HEK293 (cell line): ENCODE results near the gene PSTPIP2.

Source experiments
- CTCF ChIA-PET: fragments of 350-600 bp; formaldehyde crosslinking; extraction: SDS; loops from one replicate; lab custom pipeline; 2021; ENCODE audit warnings: antibody characterized with exemption; lab: Yijun Ruan, JAX
- POLR2A ChIA-PET: fragments of 300-600 bp; formaldehyde crosslinking; extraction: SDS; loops from one replicate; lab custom pipeline; 2020; ENCODE audit warnings: antibody characterized with exemption, inconsistent platforms; lab: Yijun Ruan, JAX
- H3K27ac ChIP-seq: fragments of 200-500 bp; sonication (Bioruptor generic); 2 replicates; pipeline ENCODE4 v1.5.1; 2014; ENCODE audit warnings: low read depth, low read length, control low read depth, inconsistent platforms; ENCODE audit errors: extremely low read depth
- H3K36me3 ChIP-seq, 2 experiments: fragments of 200-500 bp in 1 of 2; sonication (Bioruptor generic) in 1 of 2; 1 replicate in 1 of 2; 2 replicates in 1 of 2; pipeline ENCODE4 v1.5.1; 2014 to 2017; ENCODE audit warnings: inconsistent platforms in 2 of 2, low read length in 2 of 2; ENCODE audit not compliant: control insufficient read depth in 2 of 2, insufficient read depth in 1 of 2
- H3K4me1 ChIP-seq: fragments of 200-500 bp; sonication (Bioruptor generic); 2 replicates; pipeline ENCODE4 v1.5.1; 2014; ENCODE audit warnings: mild to moderate bottlenecking, low read length, inconsistent platforms; ENCODE audit not compliant: control insufficient read depth, insufficient read depth
- H3K4me3 ChIP-seq: 2 replicates; pipeline ENCODE4 v1.5.1; 2011; ENCODE audit warnings: low read depth, mild to moderate bottlenecking, control low read depth, low read length, moderate library complexity
- H3K9me3 ChIP-seq: fragments of 200-500 bp; sonication (Bioruptor generic); 2 replicates; pipeline ENCODE4 v1.5.1; 2014; ENCODE audit warnings: low read depth, low read length, inconsistent platforms; ENCODE audit not compliant: control insufficient read depth, insufficient read depth
- BCL11A ChIP-seq: fragments of 450-650 bp; formaldehyde crosslinking; IDR thresholded peaks from 2 replicates; pipeline ENCODE4 v1.5.1; 2016; ENCODE audit warnings: low read depth, missing biosample characterization, missing genetic modification characterization
- GLI4 ChIP-seq: fragments of 450-650 bp; formaldehyde crosslinking; IDR thresholded peaks from 2 replicates; pipeline ENCODE4 v1.5.1; 2016; ENCODE audit warnings: missing biosample characterization, missing genetic modification characterization
- REST ChIP-seq: fragments of 450-650 bp; formaldehyde crosslinking; IDR thresholded peaks from 2 replicates; pipeline ENCODE4 v1.5.1; 2016; ENCODE audit warnings: missing biosample characterization, missing genetic modification characterization
- SCRT2 ChIP-seq: fragments of 450-650 bp; formaldehyde crosslinking; IDR thresholded peaks from 2 replicates; pipeline ENCODE4 v1.5.1; 2016; ENCODE audit warnings: missing biosample characterization, missing genetic modification characterization
- SP3 ChIP-seq: fragments of 450-650 bp; formaldehyde crosslinking; IDR thresholded peaks from 2 replicates; pipeline ENCODE4 v1.5.1; 2016; ENCODE audit warnings: missing biosample characterization, missing genetic modification characterization
- TRIM28 ChIP-seq: IDR thresholded peaks from 2 replicates; pipeline ENCODE4 v1.6.1; 2011; ENCODE audit warnings: low read length, control low read depth, borderline replicate concordance
- ZBTB21 ChIP-seq: fragments of 450-650 bp; formaldehyde crosslinking; IDR thresholded peaks from 2 replicates; pipeline ENCODE4 v1.5.1; 2017; ENCODE audit warnings: missing biosample characterization, missing genetic modification characterization
- ZBTB49 ChIP-seq: fragments of 450-650 bp; formaldehyde crosslinking; IDR thresholded peaks from 2 replicates; pipeline ENCODE4 v1.5.1; 2016; ENCODE audit warnings: missing biosample characterization, missing genetic modification characterization, low read depth
- ZNF155 ChIP-seq: fragments of 450-650 bp; formaldehyde crosslinking; IDR thresholded peaks from 2 replicates; pipeline ENCODE4 v1.5.1; 2016; ENCODE audit warnings: missing biosample characterization, missing genetic modification characterization
- ZNF174 ChIP-seq: fragments of 450-650 bp; formaldehyde crosslinking; IDR thresholded peaks from 2 replicates; pipeline ENCODE4 v1.5.0; 2017; ENCODE audit warnings: missing biosample characterization, mild to moderate bottlenecking, missing genetic modification characterization
- ZNF266 ChIP-seq: fragments of 450-650 bp; formaldehyde crosslinking; IDR thresholded peaks from 2 replicates; pipeline ENCODE4 v1.5.1; 2016; ENCODE audit warnings: missing biosample characterization, missing genetic modification characterization, low read depth
- ZNF274 ChIP-seq, 2 experiments: fragments of 200-500 bp in 1 of 2; fragments of 450-650 bp in 1 of 2; sonication (Bioruptor generic) in 1 of 2; formaldehyde crosslinking in 1 of 2; IDR thresholded peaks; 2 replicates each; pipeline versions ENCODE4 v1.5.1 to v1.6.1; 2014 to 2016; ENCODE audit warnings: borderline replicate concordance in 1 of 2, inconsistent platforms in 1 of 2, low read length in 1 of 2, missing biosample characterization in 1 of 2, missing genetic modification characterization in 1 of 2
- ZNF335 ChIP-seq: fragments of 450-650 bp; formaldehyde crosslinking; conservative IDR thresholded peaks from 2 replicates; pipeline ENCODE4 v1.5.1; 2016; ENCODE audit warnings: missing biosample characterization, missing genetic modification characterization
- ZNF350 ChIP-seq: fragments of 450-650 bp; formaldehyde crosslinking; IDR thresholded peaks from 2 replicates; pipeline ENCODE4 v1.5.0; 2017; ENCODE audit warnings: missing biosample characterization, mild to moderate bottlenecking, missing genetic modification characterization
- ZNF404 ChIP-seq: fragments of 450-650 bp; formaldehyde crosslinking; IDR thresholded peaks from 2 replicates; pipeline ENCODE4 v1.5.1; 2017; ENCODE audit warnings: missing biosample characterization, missing genetic modification characterization
- ZNF426 ChIP-seq: fragments of 450-650 bp; formaldehyde crosslinking; IDR thresholded peaks from 2 replicates; pipeline ENCODE4 v1.5.1; 2017; ENCODE audit warnings: missing biosample characterization, missing genetic modification characterization, mild to moderate bottlenecking, inconsistent platforms, moderate library complexity
- TF ChIP-seq, protein P1 (sequence below): fragments of 450-650 bp; formaldehyde crosslinking; optimal IDR thresholded peaks from 2 replicates; pipeline ENCODE3; 2016; ENCODE audit warnings: missing biosample characterization, mild to moderate bottlenecking, missing genetic modification characterization
- TF ChIP-seq, protein P2 (sequence below): fragments of 450-650 bp; formaldehyde crosslinking; IDR thresholded peaks from 2 replicates; pipeline ENCODE4 v1.5.1; 2016; ENCODE audit warnings: missing biosample characterization, missing genetic modification characterization
- TF ChIP-seq, protein P3 (sequence below): fragments of 450-650 bp; formaldehyde crosslinking; IDR thresholded peaks from 2 replicates; pipeline ENCODE4 v1.5.1; 2016; ENCODE audit warnings: missing biosample characterization, missing genetic modification characterization
- TF ChIP-seq, protein P4 (sequence below): fragments of 450-650 bp; formaldehyde crosslinking; IDR thresholded peaks from 2 replicates; pipeline ENCODE4 v1.5.1; 2016; ENCODE audit warnings: missing biosample characterization, missing genetic modification characterization

The PSTPIP2 gene

DNA sequence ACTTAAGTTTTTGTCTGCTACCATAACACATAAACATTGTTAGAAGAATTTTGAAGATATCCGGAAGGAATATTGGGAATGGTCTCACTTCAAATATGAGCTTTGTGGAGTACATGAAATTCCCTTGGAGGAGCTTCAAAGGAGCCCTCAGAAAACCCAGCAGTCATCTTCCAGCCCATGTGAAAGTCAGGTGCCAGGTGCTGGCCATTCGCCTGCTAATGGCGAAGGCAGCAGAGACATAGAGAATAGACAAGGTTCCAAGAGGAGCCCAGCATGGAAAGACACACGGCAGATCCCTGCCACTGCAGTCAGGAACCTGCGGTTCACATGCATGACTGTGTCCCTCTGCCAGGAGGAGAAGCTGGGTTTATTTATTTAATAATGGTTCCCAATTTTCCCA, 64.9 kb downstream of the PSTPIP2 start:
- no peaks in the 10 kb centered on the region for H3K9me3 ChIP-seq

DNA sequence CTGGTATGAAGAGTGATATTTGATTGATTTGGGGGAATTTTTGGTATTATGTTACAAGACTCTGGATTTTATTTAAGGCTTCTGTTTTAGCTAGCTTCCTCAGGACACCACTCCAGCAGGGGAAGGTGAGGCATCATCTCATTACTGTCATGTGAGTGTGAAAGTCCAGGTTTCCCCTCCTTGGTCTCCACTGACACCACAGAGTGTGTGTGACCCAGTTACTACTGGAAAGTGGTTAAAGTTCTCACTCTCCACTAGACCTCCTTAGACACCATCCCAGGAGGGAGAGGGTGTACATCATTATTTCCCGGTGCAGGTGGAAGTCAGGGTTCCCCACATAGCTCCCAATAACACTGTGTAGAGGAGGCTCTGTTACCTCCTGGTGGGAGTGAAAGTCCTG, 69.1 kb downstream of the PSTPIP2 start:
- Histone ChIP-seq H3K4me3 (no peak overlapping the region), H3K9me3 (no peaks in the 10 kb centered on the region), H3K27ac (no peak overlapping the region), H3K36me3 (no peaks in the 10 kb centered on the region; a peak in 1 of 3 replicates), H3K4me1 (no peaks in the 10 kb centered on the region)
- ChIA-PET POLR2A (no interaction called here), CTCF (interaction anchor here (0.6 to 1.7 kb wide), 4 partner anchors 9 to 312 kb away, joined by 3 to 8 read pairs (median 5); no protein-coding TSS in a partner anchor)
- TF ChIP-seq ZNF274 (IDR thresholded peaks at IDR 0.05; ENCODE audit: low read length), result no peak
- no peak for TF ChIP-seq ZNF274 (tag by site-specific recombination; IDR thresholded peaks at IDR 0.05; ENCODE audit: borderline replicate concordance)
- TF ChIP-seq SP3, result no peak
- no peak for TF ChIP-seq GLI4 (tag by site-specific recombination)
- TF ChIP-seq REST (tag by site-specific recombination), result no peak
- no peak for TF ChIP-seq ZBTB21 (tag by site-specific recombination)
- TF ChIP-seq, protein P1, sequence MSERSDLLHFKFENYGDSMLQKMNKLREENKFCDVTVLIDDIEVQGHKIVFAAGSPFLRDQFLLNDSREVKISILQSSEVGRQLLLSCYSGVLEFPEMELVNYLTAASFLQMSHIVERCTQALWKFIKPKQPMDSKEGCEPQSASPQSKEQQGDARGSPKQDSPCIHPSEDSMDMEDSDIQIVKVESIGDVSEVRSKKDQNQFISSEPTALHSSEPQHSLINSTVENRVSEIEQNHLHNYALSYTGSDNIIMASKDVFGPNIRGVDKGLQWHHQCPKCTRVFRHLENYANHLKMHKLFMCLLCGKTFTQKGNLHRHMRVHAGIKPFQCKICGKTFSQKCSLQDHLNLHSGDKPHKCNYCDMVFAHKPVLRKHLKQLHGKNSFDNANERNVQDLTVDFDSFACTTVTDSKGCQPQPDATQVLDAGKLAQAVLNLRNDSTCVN (tag by site-specific recombination), result no peak
- TF ChIP-seq, protein P2, sequence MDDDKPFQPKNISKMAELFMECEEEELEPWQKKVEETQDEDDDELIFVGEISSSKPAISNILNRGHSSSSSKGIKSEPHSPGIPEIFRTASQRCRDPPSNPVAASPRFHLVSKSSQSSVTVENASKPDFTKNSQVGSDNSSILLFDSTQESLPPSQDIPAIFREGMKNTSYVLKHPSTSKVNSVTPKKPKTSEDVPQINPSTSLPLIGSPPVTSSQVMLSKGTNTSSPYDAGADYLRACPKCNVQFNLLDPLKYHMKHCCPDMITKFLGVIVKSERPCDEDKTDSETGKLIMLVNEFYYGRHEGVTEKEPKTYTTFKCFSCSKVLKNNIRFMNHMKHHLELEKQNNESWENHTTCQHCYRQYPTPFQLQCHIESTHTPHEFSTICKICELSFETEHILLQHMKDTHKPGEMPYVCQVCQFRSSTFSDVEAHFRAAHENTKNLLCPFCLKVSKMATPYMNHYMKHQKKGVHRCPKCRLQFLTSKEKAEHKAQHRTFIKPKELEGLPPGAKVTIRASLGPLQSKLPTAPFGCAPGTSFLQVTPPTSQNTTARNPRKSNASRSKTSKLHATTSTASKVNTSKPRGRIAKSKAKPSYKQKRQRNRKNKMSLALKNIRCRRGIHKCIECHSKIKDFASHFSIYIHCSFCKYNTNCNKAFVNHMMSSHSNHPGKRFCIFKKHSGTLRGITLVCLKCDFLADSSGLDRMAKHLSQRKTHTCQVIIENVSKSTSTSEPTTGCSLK, result no peak
- no peak for TF ChIP-seq ZNF174 (tag by site-specific recombination)
- no peak for TF ChIP-seq ZNF335
- TF ChIP-seq, protein P3, sequence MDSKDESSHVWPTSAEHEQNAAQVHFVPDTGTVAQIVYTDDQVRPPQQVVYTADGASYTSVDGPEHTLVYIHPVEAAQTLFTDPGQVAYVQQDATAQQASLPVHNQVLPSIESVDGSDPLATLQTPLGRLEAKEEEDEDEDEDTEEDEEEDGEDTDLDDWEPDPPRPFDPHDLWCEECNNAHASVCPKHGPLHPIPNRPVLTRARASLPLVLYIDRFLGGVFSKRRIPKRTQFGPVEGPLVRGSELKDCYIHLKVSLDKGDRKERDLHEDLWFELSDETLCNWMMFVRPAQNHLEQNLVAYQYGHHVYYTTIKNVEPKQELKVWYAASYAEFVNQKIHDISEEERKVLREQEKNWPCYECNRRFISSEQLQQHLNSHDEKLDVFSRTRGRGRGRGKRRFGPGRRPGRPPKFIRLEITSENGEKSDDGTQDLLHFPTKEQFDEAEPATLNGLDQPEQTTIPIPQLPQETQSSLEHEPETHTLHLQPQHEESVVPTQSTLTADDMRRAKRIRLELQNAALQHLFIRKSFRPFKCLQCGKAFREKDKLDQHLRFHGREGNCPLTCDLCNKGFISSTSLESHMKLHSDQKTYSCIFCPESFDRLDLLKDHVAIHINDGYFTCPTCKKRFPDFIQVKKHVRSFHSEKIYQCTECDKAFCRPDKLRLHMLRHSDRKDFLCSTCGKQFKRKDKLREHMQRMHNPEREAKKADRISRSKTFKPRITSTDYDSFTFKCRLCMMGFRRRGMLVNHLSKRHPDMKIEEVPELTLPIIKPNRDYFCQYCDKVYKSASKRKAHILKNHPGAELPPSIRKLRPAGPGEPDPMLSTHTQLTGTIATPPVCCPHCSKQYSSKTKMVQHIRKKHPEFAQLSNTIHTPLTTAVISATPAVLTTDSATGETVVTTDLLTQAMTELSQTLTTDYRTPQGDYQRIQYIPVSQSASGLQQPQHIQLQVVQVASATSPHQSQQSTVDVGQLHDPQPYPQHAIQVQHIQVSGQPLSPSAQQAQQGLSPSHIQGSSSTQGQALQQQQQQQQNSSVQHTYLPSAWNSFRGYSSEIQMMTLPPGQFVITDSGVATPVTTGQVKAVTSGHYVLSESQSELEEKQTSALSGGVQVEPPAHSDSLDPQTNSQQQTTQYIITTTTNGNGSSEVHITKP (tag by site-specific recombination), result no peak
- no peak for TF ChIP-seq ZBTB49

More for the DNA sequence above, 64.9 kb downstream of the PSTPIP2 start:
- no peaks in the 10 kb centered on the region for H3K4me1 ChIP-seq
- H3K36me3 ChIP-seq, result peaks cover 0 to 16% of the 10 kb centered on the region in 2 experiments; a peak in 2 of 3 replicates
- ChIA-PET POLR2A (interaction anchor here (0.9 kb wide), 1 partner anchor 11 kb away, joined by 3 read pairs; no protein-coding TSS in a partner anchor), CTCF (interaction anchor here (1.4 kb wide), 1 partner anchor 315 kb away, joined by 6 read pairs; no protein-coding TSS in a partner anchor)
- H3K27ac ChIP-seq, result no peak overlapping the region
- H3K4me3 ChIP-seq, result no peak overlapping the region
- no peak for TF ChIP-seq ZNF404 (tag by site-specific recombination)
- TF ChIP-seq BCL11A (tag by site-specific recombination), result no peak
- no peak for TF ChIP-seq SCRT2 (tag by site-specific recombination)
- no peak for TF ChIP-seq ZNF426 (tag by site-specific recombination)
- TF ChIP-seq, protein P4, sequence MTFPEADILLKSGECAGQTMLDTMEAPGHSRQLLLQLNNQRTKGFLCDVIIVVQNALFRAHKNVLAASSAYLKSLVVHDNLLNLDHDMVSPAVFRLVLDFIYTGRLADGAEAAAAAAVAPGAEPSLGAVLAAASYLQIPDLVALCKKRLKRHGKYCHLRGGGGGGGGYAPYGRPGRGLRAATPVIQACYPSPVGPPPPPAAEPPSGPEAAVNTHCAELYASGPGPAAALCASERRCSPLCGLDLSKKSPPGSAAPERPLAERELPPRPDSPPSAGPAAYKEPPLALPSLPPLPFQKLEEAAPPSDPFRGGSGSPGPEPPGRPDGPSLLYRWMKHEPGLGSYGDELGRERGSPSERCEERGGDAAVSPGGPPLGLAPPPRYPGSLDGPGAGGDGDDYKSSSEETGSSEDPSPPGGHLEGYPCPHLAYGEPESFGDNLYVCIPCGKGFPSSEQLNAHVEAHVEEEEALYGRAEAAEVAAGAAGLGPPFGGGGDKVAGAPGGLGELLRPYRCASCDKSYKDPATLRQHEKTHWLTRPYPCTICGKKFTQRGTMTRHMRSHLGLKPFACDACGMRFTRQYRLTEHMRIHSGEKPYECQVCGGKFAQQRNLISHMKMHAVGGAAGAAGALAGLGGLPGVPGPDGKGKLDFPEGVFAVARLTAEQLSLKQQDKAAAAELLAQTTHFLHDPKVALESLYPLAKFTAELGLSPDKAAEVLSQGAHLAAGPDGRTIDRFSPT (tag by site-specific recombination), result no peak
- no peak for TF ChIP-seq ZNF350 (tag by site-specific recombination)
- no peak for TF ChIP-seq ZNF266
- TF ChIP-seq TRIM28, result no peak
- TF ChIP-seq ZNF155 (tag by site-specific recombination), result no peak
